T-helper 2 cell (primary cell): ENCODE data around the gene HELZ.
"Not testable (repeated sequence)": the region's sequence is repeated elsewhere in the genome, so short reads cannot be mapped to it uniquely, and the experiment has no call there.

Source experiments
- DNase-seq, 5 experiments: peaks; one replicate each; pipeline versions ENCODE4 v3.0.0 to v3.0.0-alpha.2; 2012 to 2022

The HELZ gene

DNA sequence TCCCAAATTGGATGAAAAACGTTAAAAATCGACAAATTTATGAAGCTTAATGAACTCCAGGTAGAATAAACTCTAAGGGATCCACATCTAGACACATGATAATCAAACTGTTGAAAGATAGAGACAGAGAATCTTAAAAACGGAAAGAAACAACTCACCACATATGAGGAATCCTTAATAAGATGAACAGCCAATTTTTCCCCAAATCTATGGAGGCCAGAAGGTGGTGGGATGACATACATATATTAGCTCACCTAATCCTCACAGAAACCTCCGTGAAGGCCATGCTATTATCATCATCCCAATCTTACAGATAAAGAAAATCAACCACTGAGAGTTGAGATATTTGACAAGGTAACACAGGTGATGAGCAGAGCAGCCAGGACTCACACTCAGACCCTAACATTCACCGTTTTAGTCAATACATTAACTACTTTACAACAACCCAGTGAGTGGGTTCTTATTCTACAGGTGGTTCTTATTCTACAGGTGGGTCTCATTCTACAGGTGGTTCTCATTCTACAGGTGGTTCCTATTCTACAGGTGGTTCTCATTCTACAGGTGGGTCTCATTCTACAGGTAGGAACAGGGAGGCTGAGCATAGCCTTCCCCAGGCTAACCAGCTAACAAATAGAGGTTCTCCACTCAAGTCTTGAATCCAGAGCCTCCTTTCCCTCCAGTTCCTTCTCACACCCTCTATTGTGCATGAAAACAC, 195.8 kb downstream of the HELZ start:
- DNase-seq, result no peak

- DNase-seq, result no peak
Observed at GRCh38 chr17:67047382-67047781, 197.6 kb downstream of the HELZ start.

- DNase-seq, result no peak
Observed at GRCh38 chr17:67046398-67046797, 198.6 kb downstream of the HELZ start.

DNA sequence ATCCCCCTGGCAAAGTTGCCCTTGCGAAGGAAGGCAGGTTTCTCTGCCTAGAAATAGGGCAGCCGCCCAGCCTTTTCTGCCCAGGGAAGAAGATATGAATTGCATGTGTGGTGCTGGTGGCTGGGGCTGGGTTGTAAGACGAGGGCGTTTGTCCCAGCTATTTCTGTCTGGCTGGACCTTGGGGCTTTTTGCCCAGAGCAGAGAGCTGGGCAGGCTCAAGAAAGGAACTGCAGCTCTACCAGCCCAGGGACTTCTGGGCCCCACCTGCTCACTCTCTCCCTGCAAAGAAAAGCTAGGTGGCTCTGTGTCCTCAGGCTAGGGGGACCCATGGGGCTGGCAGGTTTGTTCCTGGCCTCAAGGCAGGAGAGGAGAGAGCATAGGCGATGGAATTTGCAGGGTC, 200.1 kb downstream of the HELZ start:
- no peak for DNase-seq

GRCh38 chr17:67044016-67044772, 200.8 kb downstream of the HELZ start, which contains the start of gene CACNG1:
TSS of gene CACNG1 (plus strand) at chr17:67044554. CDS start at chr17:67044661, 107 bp downstream.
- DNase-seq, result no peak

DNA sequence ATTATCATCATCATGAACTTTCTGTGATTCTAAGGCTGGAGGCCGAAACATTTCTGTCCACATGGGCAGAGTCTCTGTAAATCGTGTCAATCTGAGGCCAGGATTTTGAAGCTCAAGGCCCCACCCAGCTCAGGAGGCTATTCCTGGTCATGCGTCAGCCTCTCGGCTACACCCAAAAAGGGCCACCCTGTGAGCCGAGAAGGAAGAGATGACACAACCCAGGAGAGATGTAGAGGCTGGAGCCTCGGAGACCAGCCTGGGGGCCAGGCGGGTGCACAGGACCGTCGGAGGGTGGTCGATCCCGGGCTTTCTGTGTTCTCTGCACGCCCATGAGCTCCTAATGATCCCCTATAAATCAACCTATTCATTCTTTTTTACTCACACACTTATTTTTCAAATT, 201.7 kb downstream of the HELZ start:
- no peak for DNase-seq

GRCh38 chr17:67041941-67042899, 202.8 kb downstream of the HELZ start:
- DNase-seq, result no peak

DNA sequence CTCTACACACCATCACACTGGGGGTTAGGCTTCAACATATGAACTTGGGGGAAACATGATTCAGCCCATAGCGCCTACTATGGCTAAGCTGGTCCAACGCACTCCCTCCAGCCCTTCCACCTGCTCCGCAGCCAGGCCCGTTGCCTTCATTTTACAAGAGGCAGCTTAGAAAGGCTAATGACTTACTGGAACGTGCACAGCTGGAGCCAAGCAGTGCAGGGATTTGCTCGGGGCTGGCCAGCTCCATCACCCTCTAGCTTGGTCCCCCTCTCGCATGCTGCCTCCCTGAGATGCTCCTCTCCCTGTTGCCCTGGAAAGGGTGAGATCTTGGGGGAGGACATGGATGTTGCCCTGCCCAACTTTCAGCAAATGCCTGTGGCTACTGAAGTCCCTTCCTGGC, 203.5 kb downstream of the HELZ start:
- DNase-seq, result no peak

DNA sequence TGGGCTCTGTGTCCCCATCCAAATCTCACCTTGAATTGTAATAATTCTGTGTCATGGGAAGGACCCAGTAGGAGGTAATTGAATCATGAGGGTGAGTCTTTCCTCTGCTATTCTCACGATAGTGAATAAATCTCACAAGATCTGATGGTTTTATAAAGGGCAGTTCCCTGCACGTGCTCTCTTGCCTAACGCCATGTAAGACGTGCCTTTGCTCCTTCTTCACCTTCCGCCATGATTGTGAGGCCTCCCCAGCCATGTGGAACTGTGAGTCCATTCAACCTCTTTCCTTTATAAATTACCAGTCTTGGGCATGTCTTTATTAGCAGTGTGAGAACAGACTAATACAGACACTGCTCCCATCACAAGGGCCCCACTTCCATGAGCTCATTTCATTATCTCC, 203.9 kb downstream of the HELZ start:
- not testable (repeated sequence) for DNase-seq

- DNase-seq, result no peak
Observed at GRCh38 chr17:67040652-67041051, 204.3 kb downstream of the HELZ start.

GRCh38 chr17:67038861-67039365, 206.1 kb downstream of the HELZ start:
- DNase-seq, result no peak

- no peak for DNase-seq
Observed at GRCh38 chr17:67035131-67036083, 209.6 kb downstream of the HELZ start.

GRCh38 chr17:67033613-67034012, 211.4 kb downstream of the HELZ start:
- DNase-seq, result no peak

DNA sequence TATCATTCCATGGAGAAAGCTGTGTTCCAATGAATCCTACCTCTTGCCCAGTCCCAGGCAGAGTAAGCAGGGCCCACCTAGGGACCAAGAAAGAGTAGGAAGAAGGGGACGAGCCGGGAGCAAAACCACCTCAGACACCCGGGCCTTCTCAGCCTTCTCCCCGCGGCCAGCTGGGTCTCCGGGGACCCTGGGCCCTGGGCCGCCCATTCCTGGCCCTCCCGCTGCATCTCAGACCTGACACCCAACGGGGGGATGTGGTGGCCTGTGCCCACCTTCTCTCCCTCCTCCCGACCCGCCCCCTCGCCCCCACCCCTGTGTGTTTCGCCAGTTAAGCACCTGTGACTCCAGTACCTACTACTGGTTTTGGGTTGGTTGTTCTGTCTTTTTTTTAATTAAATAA, 212.0 kb downstream of the HELZ start:
- DNase-seq, result no peak

GRCh38 chr17:67032382-67032781, 212.6 kb downstream of the HELZ start:
- no peak for DNase-seq

DNA sequence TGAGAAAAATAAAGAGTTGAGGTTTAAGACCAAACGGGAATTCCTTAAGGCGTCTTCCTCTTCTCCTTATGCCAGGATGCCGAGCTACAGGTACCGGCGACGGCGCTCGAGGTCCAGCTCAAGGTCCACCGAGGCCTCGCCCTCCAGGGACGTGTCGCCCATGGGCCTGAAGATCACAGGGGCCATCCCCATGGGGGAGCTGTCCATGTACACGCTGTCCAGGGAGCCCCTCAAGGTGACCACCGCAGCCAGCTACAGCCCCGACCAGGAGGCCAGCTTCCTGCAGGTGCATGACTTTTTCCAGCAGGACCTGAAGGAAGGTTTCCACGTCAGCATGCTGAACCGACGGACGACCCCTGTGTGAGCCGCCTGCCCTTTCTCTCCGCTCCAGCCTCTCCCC, 214.4 kb downstream of the HELZ start:
- DNase-seq, result no peak

GRCh38 chr17:67027031-67027628, 217.9 kb downstream of the HELZ start:
- no peak for DNase-seq

DNA sequence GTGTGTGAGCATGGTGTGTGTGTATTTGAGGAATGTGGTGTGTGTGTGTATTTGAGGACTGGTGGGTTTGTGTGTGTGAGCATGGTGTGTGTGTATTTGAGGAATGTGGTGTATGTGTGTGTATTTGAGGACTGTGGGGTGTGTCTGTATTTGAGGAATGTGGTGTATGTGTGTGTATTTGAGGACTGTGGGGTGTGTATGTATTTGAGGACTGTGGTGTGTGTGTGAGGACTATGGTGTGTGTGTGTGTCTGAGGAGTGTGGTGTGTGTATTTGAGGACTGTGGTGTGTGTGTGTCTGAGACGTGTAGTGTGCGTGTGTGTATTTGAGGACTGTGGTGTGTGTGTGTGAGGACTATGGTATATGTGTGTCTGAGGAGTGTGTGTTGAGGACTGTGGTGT, 218.7 kb downstream of the HELZ start:
- DNase-seq, result no peak

DNA sequence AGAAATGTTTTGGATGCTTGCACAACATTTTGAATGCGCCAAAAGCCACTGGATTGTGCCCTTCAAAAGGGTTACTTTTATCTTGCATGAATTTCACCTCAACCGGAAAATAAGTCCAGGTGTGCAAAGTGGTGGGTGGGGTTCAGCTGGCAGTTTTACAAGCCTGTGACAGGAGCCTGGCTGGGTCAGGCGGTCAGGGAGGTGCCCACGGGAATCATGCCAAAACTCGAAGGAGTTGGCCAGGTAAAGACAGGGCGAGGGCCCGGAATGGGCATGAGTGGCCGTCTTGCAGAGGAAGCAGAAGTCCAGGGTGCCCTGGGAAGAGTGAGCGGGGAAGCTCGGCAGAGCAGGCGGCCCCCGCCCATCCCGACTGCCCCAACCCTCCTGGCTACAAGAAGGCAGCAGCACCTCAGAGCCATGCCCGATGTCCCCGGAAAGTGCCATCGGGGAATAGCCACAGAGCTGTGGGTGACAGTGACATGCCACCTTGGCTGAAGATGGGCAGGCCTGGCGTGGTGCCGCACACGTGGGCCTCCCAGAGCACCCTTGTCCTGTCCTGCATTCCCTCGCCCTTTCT, 219.7 kb downstream of the HELZ start:
- no peak for DNase-seq

DNA sequence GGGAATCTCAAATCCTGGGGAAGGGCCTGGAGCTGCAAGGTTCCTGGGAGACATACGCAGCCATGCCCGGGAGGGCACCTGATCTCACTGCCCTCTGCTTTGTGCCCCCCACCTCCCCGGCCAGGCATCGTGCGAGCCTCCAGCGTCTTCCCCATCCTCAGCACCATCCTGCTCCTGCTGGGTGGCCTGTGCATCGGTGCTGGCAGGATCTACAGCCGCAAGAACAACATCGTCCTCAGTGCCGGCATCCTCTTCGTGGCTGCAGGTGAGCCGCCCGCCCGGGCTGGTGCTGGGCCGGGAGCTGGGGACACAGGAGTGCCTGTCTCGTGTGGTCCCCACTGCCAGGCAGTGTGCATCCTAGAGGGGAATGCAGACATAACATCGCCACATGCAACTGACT, 220.3 kb downstream of the HELZ start:
- DNase-seq, result no peak

GRCh38 chr17:67022451-67022810, 222.6 kb downstream of the HELZ start:
- no peak for DNase-seq
